ENCODE measurements around the gene SAA1. TPM values are rescaled to one million over a fixed set of nuclear protein-coding genes. Genes with fewer than 3 reads are reported as not detected.

SAA1 gene
- polyA plus RNA-seq = not detected

DNA sequence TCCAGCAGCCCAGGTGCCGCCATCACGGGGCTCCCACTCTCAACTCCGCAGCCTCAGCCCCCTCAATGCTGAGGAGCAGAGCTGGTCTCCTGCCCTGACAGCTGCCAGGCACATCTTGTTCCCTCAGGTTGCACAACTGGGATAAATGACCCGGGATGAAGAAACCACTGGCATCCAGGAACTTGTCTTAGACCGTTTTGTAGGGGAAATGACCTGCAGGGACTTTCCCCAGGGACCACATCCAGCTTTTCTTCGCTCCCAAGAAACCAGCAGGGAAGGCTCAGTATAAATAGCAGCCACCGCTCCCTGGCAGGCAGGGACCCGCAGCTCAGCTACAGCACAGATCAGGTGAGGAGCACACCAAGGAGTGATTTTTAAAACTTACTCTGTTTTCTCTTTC is at the start of gene SAA1:
Gene SAA1, plus strand, starts transcription at position 316 of the 400 bp plus-strand sequence. CDS start 624 bp downstream, outside the sequence.
- Mint-ChIP-seq H3K9me3 (no peaks in the 10 kb centered on the region), H3K4me1 (no peaks in the 10 kb centered on the region), H3K4me3 (no peak within 1 kb of the TSS), H3K27ac (peak within 1 kb of the TSS in 1 of 6 donors; percentile 8), H3K36me3 (no peaks in the 10 kb centered on the region), H3K27me3 (ENCODE audit: low read depth in 3 of 3) (no peaks in the 10 kb centered on the region)
- DNase-seq = no peak

DNA sequence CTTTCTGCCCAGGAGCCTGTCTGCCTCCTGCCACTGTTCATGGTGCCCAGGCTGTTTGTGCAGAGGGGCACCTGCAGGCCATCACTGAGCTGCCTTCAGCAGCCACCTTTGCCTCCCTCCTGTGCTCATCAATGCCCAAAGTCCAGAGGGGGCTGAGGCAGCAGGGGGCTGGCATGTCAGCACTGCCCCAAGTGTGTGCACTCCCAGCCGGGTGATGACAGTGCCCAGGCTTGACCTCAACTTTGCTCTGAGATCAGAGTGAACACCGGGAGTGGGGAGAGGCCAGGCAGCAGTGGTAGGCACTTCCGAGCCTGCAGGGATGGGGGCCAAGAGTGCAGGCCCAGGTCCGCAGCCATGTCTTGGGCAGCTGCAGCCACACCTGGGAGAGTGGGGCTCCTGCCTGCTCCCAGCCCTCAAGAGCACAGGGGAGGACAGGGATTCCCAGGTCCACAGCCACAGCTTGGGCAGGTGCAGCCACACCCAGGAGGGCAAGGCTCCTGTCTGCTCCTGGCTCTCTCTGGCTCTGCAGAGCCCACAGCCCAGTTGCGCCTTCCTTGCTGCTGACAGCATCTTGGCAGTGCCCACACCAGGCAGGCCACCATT is 44.7 kb upstream of the SAA1 start:
- Mint-ChIP-seq H3K4me1 (no peaks in the 10 kb centered on the region), H3K27me3 (ENCODE audit: low read depth in 3 of 3) (peaks cover 0 to 11% (median 8%) of the 10 kb centered on the region in 3 donors)

DNA sequence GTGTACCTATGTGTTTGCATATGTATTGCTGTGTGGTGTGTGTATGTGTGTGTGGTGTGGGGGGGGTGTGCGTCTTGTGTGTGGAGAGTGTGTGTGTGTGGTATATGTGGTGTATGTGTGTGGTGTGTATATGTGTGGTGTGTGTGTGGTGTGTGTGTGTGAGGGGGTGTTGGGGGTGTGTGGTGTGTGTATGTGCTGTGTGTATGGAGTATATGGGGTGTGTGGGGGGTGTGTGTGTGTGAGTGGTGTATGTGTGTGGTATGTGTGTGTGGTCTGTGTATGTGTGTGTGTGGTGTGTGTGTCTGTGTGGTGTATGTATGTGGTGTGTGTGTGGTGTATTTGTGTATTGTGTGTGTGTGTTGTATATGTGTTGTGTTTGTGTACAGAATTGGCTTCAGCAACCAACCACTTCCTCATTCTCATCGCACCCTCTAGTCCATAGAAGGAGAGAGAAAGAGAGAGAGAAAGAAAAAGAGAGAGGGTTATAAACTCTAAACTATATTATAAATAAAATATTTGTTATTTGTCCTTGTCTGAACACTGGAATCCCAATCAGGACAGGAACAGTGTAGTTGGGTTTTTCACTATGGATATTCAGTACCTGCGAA is 43.1 kb upstream of the SAA1 start:
- Mint-ChIP-seq H3K9me3 (no peaks in the 10 kb centered on the region), H3K36me3 (no peaks in the 10 kb centered on the region), H3K27ac (no peak overlapping the region), H3K27me3 (ENCODE audit: low read depth in 3 of 3) (peaks cover 0 to 10% (median 3%) of the 10 kb centered on the region in 3 donors), H3K4me1 (no peaks in the 10 kb centered on the region), H3K4me3 (no peak overlapping the region)
- DNase-seq = no peak

More for the DNA sequence above, 44.7 kb upstream of the SAA1 start:
- H3K36me3 Mint-ChIP-seq = no peaks in the 10 kb centered on the region
- H3K27ac Mint-ChIP-seq = no peak overlapping the region
- DNase-seq = no peak
- no peak overlapping the region for H3K4me3 Mint-ChIP-seq
- no peaks in the 10 kb centered on the region for H3K9me3 Mint-ChIP-seq

DNA sequence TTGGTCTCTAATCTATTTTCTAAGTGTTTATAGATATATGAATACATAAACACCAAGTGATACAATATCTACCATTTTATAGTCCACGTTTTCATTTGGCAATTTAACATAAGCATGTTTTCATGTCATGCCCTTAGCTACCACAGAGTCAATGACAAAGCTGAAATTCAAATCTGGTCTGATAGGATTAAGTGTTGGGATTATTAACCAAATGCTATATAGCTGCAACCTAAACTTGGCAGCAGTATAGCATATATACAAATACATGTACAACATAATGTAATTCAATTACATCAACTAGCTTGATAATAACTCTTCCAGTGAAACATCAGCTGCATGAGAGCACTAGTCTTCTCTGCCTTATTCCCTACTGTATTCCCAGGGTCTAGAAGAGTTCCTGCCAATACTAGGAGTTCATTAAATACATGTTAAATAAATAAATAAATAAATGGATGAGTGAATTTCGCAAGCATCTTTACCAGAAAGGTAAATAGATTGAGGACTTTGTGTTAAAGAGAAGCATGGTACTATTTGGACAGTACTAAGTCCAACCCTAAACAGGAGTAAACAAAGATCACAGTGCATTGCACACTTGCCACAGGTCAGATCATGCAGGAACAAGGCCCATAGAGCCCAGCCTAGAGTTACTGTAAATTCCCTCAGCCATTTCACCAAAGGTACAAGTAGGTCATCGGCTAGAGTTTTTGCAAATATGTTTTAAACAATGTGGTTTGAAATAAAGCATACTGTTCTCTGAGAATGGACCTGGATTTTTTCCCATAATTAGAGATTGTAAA is 42.3 kb upstream of the SAA1 start:
- Mint-ChIP-seq H3K4me3 (no peak overlapping the region), H3K36me3 (no peaks in the 10 kb centered on the region), H3K27ac (no peak overlapping the region), H3K9me3 (peaks cover 0 to 2% (median 0%) of the 10 kb centered on the region in 6 donors), H3K27me3 (ENCODE audit: low read depth in 3 of 3) (peaks cover 0 to 11% (median 3%) of the 10 kb centered on the region in 3 donors), H3K4me1 (no peaks in the 10 kb centered on the region)
- no peak for DNase-seq

DNA sequence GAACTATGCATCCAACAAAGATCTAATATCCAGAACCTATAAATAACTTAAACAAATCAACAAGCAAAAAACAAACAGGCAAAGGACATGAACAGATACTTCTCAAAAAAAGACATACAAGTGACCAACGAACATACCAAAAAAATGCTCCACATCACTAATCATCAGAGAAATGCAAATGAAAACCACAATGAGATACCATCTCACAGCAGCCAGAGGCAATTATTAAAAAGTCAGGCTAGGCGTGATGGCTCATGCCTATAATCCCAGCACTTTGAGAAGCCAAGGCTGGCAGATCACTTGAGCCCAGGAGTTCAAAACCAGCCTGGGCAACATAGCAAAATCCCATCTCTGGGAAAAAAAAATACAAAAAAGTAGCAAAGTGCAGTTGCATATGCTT is 40.2 kb upstream of the SAA1 start:
- Mint-ChIP-seq H3K27me3 (ENCODE audit: low read depth in 3 of 3) (peaks cover 0 to 11% (median 3%) of the 10 kb centered on the region in 3 donors), H3K4me3 (no peak overlapping the region), H3K36me3 (no peaks in the 10 kb centered on the region), H3K27ac (no peak overlapping the region), H3K9me3 (peaks cover 0 to 2% (median 0%) of the 10 kb centered on the region in 6 donors), H3K4me1 (no peaks in the 10 kb centered on the region)
- no peak for DNase-seq

DNA sequence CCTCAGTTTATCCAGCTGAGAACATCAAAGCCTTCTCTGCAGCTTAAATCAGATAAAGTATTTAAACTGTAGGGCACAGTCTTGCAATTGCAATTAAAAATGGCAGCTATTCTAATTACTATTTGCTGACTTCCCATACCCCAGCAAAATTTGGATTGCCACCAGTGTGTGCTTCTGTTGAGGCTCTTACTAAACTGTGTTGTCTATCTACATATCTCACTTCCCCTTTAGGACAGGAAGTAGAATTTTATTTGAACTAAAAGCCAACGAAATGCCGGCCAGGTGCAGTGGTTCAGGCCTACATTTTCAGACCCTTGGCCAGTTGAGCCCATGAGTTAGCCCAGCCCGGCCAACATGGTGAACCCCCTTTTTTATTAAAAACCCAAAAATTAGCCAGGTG is 36.6 kb upstream of the SAA1 start:
- H3K4me1 Mint-ChIP-seq = no peaks in the 10 kb centered on the region
- H3K27ac Mint-ChIP-seq = no peak overlapping the region
- peaks cover 0 to 10% (median 2%) of the 10 kb centered on the region in 3 donors for H3K27me3 Mint-ChIP-seq (ENCODE audit: low read depth in 3 of 3)
- H3K4me3 Mint-ChIP-seq = no peak overlapping the region
- DNase-seq = no peak
- no peaks in the 10 kb centered on the region for H3K36me3 Mint-ChIP-seq
- H3K9me3 Mint-ChIP-seq = peaks cover 0 to 2% (median 0%) of the 10 kb centered on the region in 6 donors

DNA sequence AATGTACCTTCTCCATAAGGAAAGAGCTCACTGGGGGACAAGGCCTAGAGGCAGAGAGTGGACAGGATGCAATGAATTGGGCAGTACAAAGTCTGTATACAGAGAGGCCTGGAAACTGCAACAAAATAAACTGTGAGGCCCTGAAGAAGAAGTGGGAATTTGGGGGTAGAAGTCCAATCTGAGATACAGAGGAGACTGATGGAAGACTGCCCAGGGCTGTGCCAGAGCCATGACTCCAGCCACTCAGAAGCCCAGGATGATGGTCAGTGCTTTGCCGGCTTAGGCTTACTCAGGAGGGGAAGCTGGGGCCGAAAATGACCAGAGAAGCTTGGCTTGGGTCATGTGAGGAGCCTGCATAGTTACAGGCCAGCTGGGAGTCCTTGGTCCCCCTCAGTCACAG is 35.2 kb upstream of the SAA1 start:
- Mint-ChIP-seq H3K4me3 (no peak overlapping the region), H3K36me3 (no peaks in the 10 kb centered on the region), H3K9me3 (peaks cover 0 to 2% (median 0%) of the 10 kb centered on the region in 6 donors), H3K4me1 (no peaks in the 10 kb centered on the region), H3K27ac (no peak overlapping the region), H3K27me3 (ENCODE audit: low read depth in 3 of 3) (peaks cover 0 to 6% (median 0%) of the 10 kb centered on the region in 3 donors)
- DNase-seq = no peak

DNA sequence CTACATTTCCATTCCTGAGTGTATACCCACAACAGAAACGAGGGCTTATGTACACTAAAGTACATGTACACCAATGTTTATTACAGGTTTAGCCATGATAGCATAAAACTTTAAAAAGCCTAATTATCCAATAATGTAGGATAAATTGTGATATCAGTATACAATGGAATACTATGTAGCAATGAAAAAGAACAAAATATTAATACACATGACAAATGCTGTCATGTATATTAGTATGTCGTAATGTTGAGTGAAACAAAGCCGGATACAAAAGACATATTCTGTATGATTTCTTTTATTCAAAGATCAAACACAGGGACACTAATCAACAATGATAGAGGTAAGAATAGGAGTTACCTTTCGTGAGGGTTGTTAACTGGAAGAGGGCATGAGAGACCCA is 32.2 kb upstream of the SAA1 start:
- H3K4me3 Mint-ChIP-seq = no peak overlapping the region
- no peak for DNase-seq
- no peaks in the 10 kb centered on the region for H3K9me3 Mint-ChIP-seq
- no peaks in the 10 kb centered on the region for H3K36me3 Mint-ChIP-seq
- peaks cover 0 to 5% (median 4%) of the 10 kb centered on the region in 3 donors for H3K27me3 Mint-ChIP-seq (ENCODE audit: low read depth in 3 of 3)
- no peaks in the 10 kb centered on the region for H3K4me1 Mint-ChIP-seq
- no peak overlapping the region for H3K27ac Mint-ChIP-seq

DNA sequence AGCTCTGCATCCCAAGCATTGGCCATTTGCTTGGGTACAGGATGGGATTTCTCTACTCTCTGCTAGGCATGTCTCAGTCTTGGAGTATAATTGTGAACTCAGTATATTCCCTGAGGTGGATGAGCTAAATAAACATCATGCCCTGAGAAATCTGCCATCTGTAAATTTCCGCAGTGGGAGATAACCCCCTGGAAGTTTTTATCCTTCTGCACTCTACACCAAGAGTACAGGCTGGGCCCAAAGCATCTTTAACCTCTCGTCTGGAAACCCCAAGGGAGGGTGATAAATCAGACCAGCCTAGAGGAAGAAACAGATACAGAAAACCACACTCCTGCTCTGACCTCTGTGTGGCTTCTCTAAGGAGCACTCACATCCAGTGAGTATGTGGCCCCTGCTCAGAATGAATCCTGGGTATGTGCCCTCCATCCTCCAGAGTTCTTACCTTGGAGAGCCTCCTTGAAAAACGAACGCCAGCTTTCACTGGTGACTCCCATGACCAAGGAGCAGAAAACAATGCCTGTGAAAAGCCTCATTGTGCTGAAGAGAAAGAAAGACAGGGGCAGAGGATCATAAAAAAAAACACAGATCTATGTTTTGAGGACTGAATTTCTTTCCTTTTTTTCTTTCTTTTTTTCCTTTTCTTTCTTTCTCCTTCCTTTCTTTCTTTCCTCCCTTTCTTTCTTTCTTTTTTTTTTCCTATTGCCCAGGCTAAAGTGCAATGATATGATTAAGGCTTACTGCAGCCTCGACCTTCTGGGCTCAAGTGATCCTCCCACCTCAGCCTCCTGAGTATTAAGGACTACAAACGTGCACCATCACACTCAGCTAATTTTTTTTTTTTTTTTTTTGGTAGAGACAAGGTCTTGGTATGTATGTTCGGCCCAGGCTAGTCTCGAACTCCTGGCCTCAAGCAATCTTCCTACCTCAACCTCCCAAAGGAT is 30.4 kb upstream of the SAA1 start:
- Mint-ChIP-seq H3K4me3 (no peak overlapping the region), H3K4me1 (no peaks in the 10 kb centered on the region), H3K36me3 (no peaks in the 10 kb centered on the region)

DNA sequence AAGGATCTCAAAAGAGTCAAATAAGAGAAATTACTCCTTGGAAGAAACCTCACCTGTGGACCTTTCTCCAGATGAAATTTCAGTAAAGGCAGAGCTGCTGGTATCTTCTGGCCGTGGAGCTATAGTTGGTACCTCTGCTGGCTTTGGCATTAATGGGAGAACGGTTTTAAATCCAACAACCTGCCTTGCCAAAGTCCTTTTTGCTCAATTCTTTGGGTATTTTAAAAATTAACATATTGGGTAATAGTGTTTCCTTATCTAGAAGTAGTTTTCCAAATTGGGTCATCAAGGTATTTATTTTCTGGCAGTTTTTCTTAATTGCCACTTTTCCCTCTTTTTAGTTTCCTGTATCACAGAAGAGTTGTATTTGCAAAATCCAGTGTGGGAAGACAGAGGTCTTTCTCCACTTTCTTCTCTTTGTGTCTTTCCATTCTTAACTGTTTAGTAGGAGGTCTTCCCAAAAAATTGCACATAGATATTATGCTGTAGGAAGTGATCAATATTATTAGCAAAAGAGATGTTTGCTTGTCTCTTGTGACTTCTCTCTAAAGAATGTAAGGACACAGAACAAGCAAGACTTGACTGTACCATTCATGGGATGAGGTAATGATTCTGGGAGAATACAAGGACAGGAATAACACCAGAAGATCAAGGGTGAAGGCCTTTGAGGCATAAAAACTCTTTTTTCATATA is 29.3 kb upstream of the SAA1 start, which contains the start of gene SAA4:
Gene SAA4, minus strand, starts transcription at position 139 of the 693 bp plus-strand sequence. CDS start 876 bp downstream, outside the sequence.
- no peaks in the 10 kb centered on the region for H3K4me1 Mint-ChIP-seq
- DNase-seq = no peak
- no peak within 1 kb of the TSS for H3K4me3 Mint-ChIP-seq
- H3K36me3 Mint-ChIP-seq = no peaks in the 10 kb centered on the region
- H3K27me3 Mint-ChIP-seq (ENCODE audit: low read depth in 3 of 3) = peaks cover 4 to 8% (median 7%) of the 10 kb centered on the region in 3 donors
- H3K9me3 Mint-ChIP-seq = no peaks in the 10 kb centered on the region
- no peak within 1 kb of the TSS for H3K27ac Mint-ChIP-seq

More for the DNA sequence above, 30.4 kb upstream of the SAA1 start:
- Mint-ChIP-seq H3K27ac (no peak overlapping the region), H3K27me3 (ENCODE audit: low read depth in 3 of 3) (peaks cover 3 to 5% (median 4%) of the 10 kb centered on the region in 3 donors), H3K9me3 (no peaks in the 10 kb centered on the region)
- no peak for DNase-seq

DNA sequence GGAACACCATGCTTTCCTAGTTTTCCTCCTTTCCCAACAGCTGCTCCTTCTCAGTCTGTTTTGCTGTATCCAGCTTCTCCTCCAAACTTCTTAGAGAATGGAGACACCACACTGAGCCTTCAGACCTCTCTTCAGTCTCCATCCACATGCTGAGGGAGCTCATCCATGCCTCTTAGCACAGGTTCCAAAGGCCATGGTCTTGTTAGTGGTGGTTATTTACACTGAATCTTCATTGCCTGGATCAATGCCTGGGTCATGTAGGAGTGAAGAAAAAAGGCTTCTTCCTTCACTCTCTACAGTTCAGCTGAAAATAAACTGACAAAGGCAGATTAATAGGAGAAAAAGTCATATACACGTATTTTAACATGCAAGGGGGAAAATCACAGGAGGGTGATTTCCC is 26.4 kb upstream of the SAA1 start:
- H3K36me3 Mint-ChIP-seq = no peaks in the 10 kb centered on the region
- DNase-seq = no peak
- no peak overlapping the region for H3K27ac Mint-ChIP-seq
- H3K4me1 Mint-ChIP-seq = no peaks in the 10 kb centered on the region
- H3K9me3 Mint-ChIP-seq = no peaks in the 10 kb centered on the region
- peaks cover 2 to 11% (median 7%) of the 10 kb centered on the region in 3 donors for H3K27me3 Mint-ChIP-seq (ENCODE audit: low read depth in 3 of 3)
- H3K4me3 Mint-ChIP-seq = no peak overlapping the region

DNA sequence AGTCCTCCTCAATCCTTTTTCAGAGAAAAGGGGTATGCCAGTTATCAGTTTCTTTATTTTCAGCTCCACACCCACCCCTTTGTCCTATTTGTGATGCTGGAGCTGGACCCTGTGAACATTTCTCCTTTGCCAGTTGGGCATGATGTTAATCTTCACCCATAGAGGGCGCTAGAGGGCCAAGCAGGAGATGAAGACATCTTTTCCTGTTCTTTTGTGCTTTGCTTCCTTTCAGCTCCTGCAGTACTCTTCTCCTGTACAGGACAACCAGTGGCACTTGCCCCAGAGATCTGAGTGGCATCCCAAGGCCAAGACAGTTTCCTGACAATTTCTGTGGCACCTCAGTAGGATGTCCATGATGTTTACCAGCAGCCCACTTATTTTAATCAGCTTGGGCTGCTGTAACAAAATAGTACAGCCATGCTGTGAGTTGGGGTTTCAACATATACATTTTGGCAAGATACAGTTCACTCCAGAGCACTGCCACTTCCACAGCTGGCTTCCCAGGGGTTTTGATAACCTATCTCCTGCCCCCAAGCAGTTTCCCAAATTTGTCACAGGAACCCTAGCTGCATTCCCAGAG is 22.2 kb upstream of the SAA1 start:
- Mint-ChIP-seq H3K4me3 (no peak overlapping the region), H3K27ac (peak overlapping the region in 2 of 6 donors; percentile 13 to 28), H3K9me3 (no peaks in the 10 kb centered on the region), H3K4me1 (peaks cover 5% of the 10 kb centered on the region in 2 donors), H3K27me3 (ENCODE audit: low read depth in 3 of 3) (peaks cover 2 to 9% (median 8%) of the 10 kb centered on the region in 3 donors), H3K36me3 (no peaks in the 10 kb centered on the region)
- DNase-seq = peak; percentile 55 to 74 (median 61)
